ENCODE measurements around the gene EXOSC5. TPM values are rescaled to one million over a fixed set of nuclear protein-coding genes. Genes with fewer than 3 reads are reported as not detected.

EXOSC5 gene
- total and polyA plus RNA-seq, 10 of the 15 experiments (the other 5 are each of a cell fraction or from before 2014, with no cell fraction given): 15.8 to 123 (median 52.7) TPM

- TF ChIP-seq REST (IDR thresholded peaks at IDR 0.05; ENCODE audit: low read depth, low read length) (no peak), PKNOX1 (IDR thresholded peaks at IDR 0.05) (peak; percentile 84), WRNIP1 (IDR thresholded peaks at IDR 0.05; ENCODE audit: borderline replicate concordance, low read depth, low read length) (no peak), IKZF1 (conservative IDR thresholded peaks at IDR 0.05) (peak; percentile 74), ZNF592 (IDR thresholded peaks at IDR 0.05) (peak; percentile 97), EGR1 (IDR thresholded peaks at IDR 0.05; ENCODE audit: borderline replicate concordance in 1 of 2, low read depth in 2 of 2, low read length in 2 of 2) (no peak), NBN (IDR thresholded peaks at IDR 0.05) (peak; percentile 83; the same call in 1 of the 2 replicates), PRDM15 (CRISPR knock-in tag; IDR thresholded peaks at IDR 0.05) (no peak), MLLT1 (IDR thresholded peaks at IDR 0.05) (peak; percentile 76), SKIL (IDR thresholded peaks at IDR 0.05; ENCODE audit: low read depth, poor library complexity, severe bottlenecking) (peak; percentile 93)
Observed at GRCh38 chr19:41397086-41398049, at the start of gene EXOSC5, which contains the start of gene BCKDHA (continued).

All from GM12878 (cell line).